Smooth muscle cell (in vitro differentiated cells): ENCODE measurements around the gene PCDHGA1. TPM values are rescaled to one million over a fixed set of nuclear protein-coding genes. Genes with fewer than 3 reads are reported as not detected.
"Not testable (repeated sequence)": the region's sequence is repeated elsewhere in the genome, so short reads cannot be mapped to it uniquely, and the experiment has no call there.

Source experiments
- DNase-seq: peaks from one replicate; lab custom pipeline; 2025; ENCODE audit not compliant: unreplicated experiment; lab: John Stamatoyannopoulos, UW
- H2AFZ ChIP-seq: fragments of 200-600 bp; sonication (generic); 2 replicates; pipeline ENCODE4 v1.6.0; 2016; ENCODE audit warnings: antibody characterized with exemption, low read depth, mild to moderate bottlenecking
- H3F3A ChIP-seq: fragments of 200-600 bp; sonication (generic); 2 replicates; pipeline ENCODE4 v1.6.0; 2017; ENCODE audit warnings: antibody characterized with exemption, low read depth
- H3K27ac ChIP-seq: fragments of 200-600 bp; sonication (generic); 2 replicates; pipeline ENCODE4 v1.5.1; 2016; ENCODE audit warnings: low read depth, mild to moderate bottlenecking
- H3K27me3 ChIP-seq: fragments of 200-600 bp; sonication (generic); 2 replicates; pipeline ENCODE4 v1.6.1; 2016; ENCODE audit warnings: low read depth, mild to moderate bottlenecking
- H3K36me3 ChIP-seq: fragments of 200-600 bp; sonication (generic); 2 replicates; pipeline ENCODE4 v1.5.1; 2016; ENCODE audit warnings: low read depth
- H3K4me1 ChIP-seq: fragments of 200-600 bp; sonication (generic); 2 replicates; pipeline ENCODE4 v1.5.1; 2016; ENCODE audit warnings: low read depth
- H3K4me2 ChIP-seq: fragments of 200-600 bp; sonication (generic); 2 replicates; pipeline ENCODE4 v1.6.0; 2016; ENCODE audit warnings: mild to moderate bottlenecking
- H3K4me3 ChIP-seq: fragments of 200-600 bp; sonication (generic); 2 replicates; pipeline ENCODE4 v1.5.1; 2016; ENCODE audit warnings: mild to moderate bottlenecking
- H3K79me2 ChIP-seq: fragments of 200-600 bp; sonication (generic); 2 replicates; pipeline ENCODE4 v1.6.0; 2016; ENCODE audit warnings: low read depth, mild to moderate bottlenecking
- H3K9ac ChIP-seq: fragments of 200-600 bp; sonication (generic); 2 replicates; pipeline ENCODE4 v1.6.0; 2016; ENCODE audit warnings: low read depth
- H3K9me3 ChIP-seq: fragments of 200-600 bp; sonication (generic); replicated peaks from 2 replicates; pipeline ENCODE4 v1.5.1; 2016; ENCODE audit warnings: low read depth
- H4K20me1 ChIP-seq: fragments of 200-600 bp; sonication (generic); 2 replicates; pipeline ENCODE4 v1.6.0; 2016; ENCODE audit warnings: low read depth
- WGBS: methylation state at CpG from one replicate; pipeline ENCODE4 v1.1.7; 2016; ENCODE audit warnings: low lambda C conversion rate; 5-methylcytosine and 5-hydroxymethylcytosine counted together
- polyA plus RNA-seq: library from polyadenylated mRNA; unstranded; fragments of >200 nt; fragmentation: Nextera tagmentation; extraction: Ambion mirVana; gene quantifications from 2 replicates; pipeline ENCODE4 v1.2.1, GENCODE V29; 2016
- total RNA-seq: library from RNA; depleted of rRNA; stranded (reverse); fragments of >200 nt; gene quantifications from 2 replicates; pipeline ENCODE4 v1.2.3, GENCODE V29; 2014
- TF ChIP-seq, protein P1 (sequence below): fragments of 200-600 bp; sonication (generic); IDR thresholded peaks from 2 replicates; pipeline ENCODE4 v1.5.1; 2017; ENCODE audit warnings: borderline replicate concordance, mild to moderate bottlenecking, antibody characterized with exemption; ENCODE audit not compliant: insufficient read depth, poor library complexity, severe bottlenecking

Gene PCDHGA1
- total and polyA plus RNA-seq, 2 experiments from 2014 or later: 0.05 to 0.63 TPM

DNA sequence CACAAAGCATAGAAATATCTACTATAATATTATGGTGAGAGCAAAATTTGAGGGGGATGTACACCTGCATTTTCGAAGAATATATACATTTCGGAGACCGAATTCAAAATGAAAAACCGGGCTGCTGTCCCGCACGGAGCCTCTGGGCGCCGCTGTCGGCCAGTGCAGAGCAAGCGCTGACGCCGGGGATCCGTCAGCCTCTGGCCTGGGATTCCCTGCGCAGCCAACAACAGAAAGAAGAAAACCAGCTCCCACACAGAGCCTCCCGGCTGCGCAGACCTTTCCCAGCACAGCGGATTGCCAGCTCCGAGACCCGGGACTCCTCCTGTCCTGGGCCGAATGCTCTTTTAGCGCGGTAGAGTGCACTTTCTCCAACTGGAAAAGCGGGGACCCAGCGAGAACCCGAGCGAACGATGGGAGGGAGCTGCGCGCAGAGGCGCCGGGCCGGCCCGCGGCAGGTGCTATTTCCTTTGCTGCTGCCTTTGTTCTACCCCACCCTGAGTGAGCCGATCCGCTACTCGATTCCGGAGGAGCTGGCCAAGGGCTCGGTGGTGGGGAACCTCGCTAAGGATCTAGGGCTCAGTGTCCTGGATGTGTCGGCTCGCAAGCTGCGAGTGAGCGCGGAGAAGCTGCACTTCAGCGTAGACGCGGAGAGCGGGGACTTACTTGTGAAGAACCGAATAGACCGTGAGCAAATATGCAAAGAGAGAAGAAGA lies 77.6 kb downstream of the PCDHGA1 start, which contains the start of gene PCDHGB6:
Gene PCDHGB6, plus strand, starts transcription at position 232 of the 716 bp plus-strand sequence. Its CDS starts 182 bp downstream, at position 414.
- not testable (repeated sequence) for H3K9me3 ChIP-seq, H3K79me2 ChIP-seq, H3K4me1 ChIP-seq, DNase-seq, H3K27me3 ChIP-seq, H3K36me3 ChIP-seq, H3K27ac ChIP-seq, H4K20me1 ChIP-seq, H3F3A ChIP-seq
- H3K9ac ChIP-seq: peak within 1 kb of the TSS; percentile 28
- H3K4me2 ChIP-seq: peak within 1 kb of the TSS; percentile 81
- peak within 1 kb of the TSS; percentile 78 for H2AFZ ChIP-seq
- TF ChIP-seq, protein P1, sequence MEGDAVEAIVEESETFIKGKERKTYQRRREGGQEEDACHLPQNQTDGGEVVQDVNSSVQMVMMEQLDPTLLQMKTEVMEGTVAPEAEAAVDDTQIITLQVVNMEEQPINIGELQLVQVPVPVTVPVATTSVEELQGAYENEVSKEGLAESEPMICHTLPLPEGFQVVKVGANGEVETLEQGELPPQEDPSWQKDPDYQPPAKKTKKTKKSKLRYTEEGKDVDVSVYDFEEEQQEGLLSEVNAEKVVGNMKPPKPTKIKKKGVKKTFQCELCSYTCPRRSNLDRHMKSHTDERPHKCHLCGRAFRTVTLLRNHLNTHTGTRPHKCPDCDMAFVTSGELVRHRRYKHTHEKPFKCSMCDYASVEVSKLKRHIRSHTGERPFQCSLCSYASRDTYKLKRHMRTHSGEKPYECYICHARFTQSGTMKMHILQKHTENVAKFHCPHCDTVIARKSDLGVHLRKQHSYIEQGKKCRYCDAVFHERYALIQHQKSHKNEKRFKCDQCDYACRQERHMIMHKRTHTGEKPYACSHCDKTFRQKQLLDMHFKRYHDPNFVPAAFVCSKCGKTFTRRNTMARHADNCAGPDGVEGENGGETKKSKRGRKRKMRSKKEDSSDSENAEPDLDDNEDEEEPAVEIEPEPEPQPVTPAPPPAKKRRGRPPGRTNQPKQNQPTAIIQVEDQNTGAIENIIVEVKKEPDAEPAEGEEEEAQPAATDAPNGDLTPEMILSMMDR: peak; percentile 73
- WGBS: 9% methylated on average over 51 of the region's 51 CpGs
- H3K4me3 ChIP-seq: peak within 1 kb of the TSS; percentile 64

DNA sequence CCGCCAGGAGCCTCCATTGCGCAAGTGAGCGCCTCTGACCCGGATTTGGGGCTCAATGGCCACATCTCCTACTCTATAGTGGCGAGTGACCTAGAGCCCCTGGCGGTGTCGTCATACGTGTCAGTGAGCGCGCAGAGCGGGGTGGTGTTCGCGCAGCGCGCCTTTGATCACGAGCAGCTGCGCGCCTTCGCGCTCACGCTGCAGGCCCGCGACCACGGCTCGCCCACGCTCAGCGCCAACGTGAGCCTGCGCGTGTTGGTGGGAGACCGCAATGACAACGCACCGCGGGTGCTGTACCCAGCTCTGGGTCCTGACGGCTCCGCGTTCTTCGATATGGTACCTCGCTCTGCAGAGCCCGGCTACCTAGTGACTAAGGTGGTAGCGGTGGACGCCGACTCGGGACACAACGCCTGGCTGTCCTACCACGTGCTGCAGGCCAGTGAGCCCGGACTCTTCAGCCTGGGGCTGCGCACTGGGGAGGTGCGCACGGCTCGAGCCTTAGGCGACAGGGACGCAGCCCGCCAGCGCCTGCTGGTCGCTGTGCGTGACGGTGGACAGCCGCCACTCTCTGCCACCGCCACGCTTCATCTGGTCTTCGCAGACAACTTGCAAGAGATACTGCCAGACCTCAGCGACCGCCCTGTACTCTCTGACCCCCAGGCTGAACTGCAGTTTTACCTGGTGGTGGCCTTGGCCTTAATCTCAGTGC lies 79.4 kb downstream of the PCDHGA1 start:
- Histone ChIP-seq H3K27me3 (no peaks in the 10 kb centered on the region), H3F3A (no peaks in the 10 kb centered on the region), H3K79me2 (peaks cover 16% of the 10 kb centered on the region), H2AFZ (no peak overlapping the region), H4K20me1 (no peaks in the 10 kb centered on the region), H3K27ac (no peak overlapping the region), H3K4me2 (no peak overlapping the region), H3K4me3 (no peak overlapping the region), H3K9me3 (no peaks in the 10 kb centered on the region), H3K36me3 (no peaks in the 10 kb centered on the region), H3K4me1 (no peaks in the 10 kb centered on the region), H3K9ac (no peak overlapping the region)
- TF ChIP-seq, protein P1: no peak
- no peak for DNase-seq
- 97% methylated on average over 64 of the region's 64 CpGs for WGBS

DNA sequence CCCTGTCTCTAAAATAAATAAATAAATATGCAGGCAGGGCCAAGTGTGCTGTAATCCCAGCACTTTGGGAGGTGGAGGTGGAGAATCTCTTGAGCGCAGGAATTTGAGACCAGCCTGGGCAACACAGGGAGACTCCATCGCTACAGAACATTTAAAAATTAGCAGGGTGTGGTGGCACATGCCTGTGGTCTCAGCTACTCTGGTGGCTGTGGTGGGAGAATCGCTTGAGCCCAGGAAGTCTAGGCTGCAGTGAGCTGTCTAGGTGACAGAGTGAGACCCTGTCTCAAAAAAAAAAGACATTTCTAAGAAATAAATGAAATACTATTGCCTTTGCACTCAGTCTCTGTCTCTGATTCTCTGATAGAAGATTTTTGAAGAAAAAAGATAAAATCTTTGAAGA lies 81.3 kb downstream of the PCDHGA1 start:
- Histone ChIP-seq H3K9me3 (no peaks in the 10 kb centered on the region), H3F3A (no peaks in the 10 kb centered on the region), H2AFZ (no peak overlapping the region), H3K4me3 (peak overlapping the region; percentile 66), H3K27ac (no peak overlapping the region), H3K9ac (no peak overlapping the region), H3K79me2 (peaks cover 29% of the 10 kb centered on the region), H3K36me3 (peaks cover 6% of the 10 kb centered on the region), H4K20me1 (no peaks in the 10 kb centered on the region), H3K27me3 (no peaks in the 10 kb centered on the region), H3K4me1 (no peaks in the 10 kb centered on the region), H3K4me2 (peak overlapping the region; percentile 86)
- WGBS: 84% methylated on average over 3 of the region's 3 CpGs
- TF ChIP-seq, protein P1: no peak
- no peak for DNase-seq
